GM21619 (cell line): ENCODE results near the gene TMSB4X.
A peak's percentile ranks its signal among the peaks of the same experiment; 100 is the strongest.

Source experiments
- ATAC-seq: cut with Tn5 transposase; IDR thresholded peaks from one replicate; pipeline ENCODE4 v1.9.1; 2021; ENCODE audit not compliant: unreplicated experiment

The TMSB4X gene

GRCh38 chrX:13022926-13023325 lies 48.0 kb downstream of the TMSB4X start:
- ATAC-seq = peak; percentile 58

GRCh38 chrX:13023567-13023966 lies 48.7 kb downstream of the TMSB4X start:
- no peak for ATAC-seq

- no peak for ATAC-seq
Measured at GRCh38 chrX:13023979-13024378, 49.1 kb downstream of the TMSB4X start.

- no peak for ATAC-seq
Measured at GRCh38 chrX:13024986-13025385, 50.1 kb downstream of the TMSB4X start.
